GM12891 (cell line): ENCODE measurements around the gene CDYL.

Source experiments
- PAX5 ChIP-seq: IDR thresholded peaks from 2 replicates; pipeline ENCODE4 v1.6.1; 2011; ENCODE audit warnings: low read length, moderate library complexity, mild to moderate bottlenecking; ENCODE audit not compliant: insufficient read depth, severe bottlenecking
- POLR2A ChIP-seq: IDR thresholded peaks from 2 replicates; pipeline ENCODE4 v1.6.1; 2011; ENCODE audit warnings: low read depth, low read length, control low read depth
- POLR2AphosphoS5 ChIP-seq: IDR thresholded peaks from 2 replicates; pipeline ENCODE4 v1.6.1; 2011; ENCODE audit warnings: low read depth, low read length, control low read depth
- SPI1 ChIP-seq: IDR thresholded peaks from 2 replicates; pipeline ENCODE4 v1.6.1; 2011; ENCODE audit warnings: low read depth, low read length, control low read depth
- TAF1 ChIP-seq: IDR thresholded peaks from 2 replicates; pipeline ENCODE4 v1.6.1; 2011; ENCODE audit warnings: low read depth, low read length, control low read depth

- TF ChIP-seq POLR2AphosphoS5 (no peak), POLR2A (no peak), PAX5 (no peak), TAF1 (no peak), SPI1 (no peak)
These were observed 174.8 kb downstream of the CDYL start for GRCh38 chr6:4950836-4951533.
